Measurements from ENCODE around the gene CCNF.

- no peak for TF ChIP-seq EP300 (IDR thresholded peaks at IDR 0.05)
- no peak for TF ChIP-seq CTCF (IDR thresholded peaks at IDR 0.05)
- TF ChIP-seq POLR2A (IDR thresholded peaks at IDR 0.05): no peak
Measured at GRCh38 chr16:2386990-2387389, 42.3 kb upstream of the CCNF start.
